H1 (cell line): Measurements from ENCODE around the gene ATP6V0A4. TPM values are rescaled to one million over a fixed set of nuclear protein-coding genes. Genes with fewer than 3 reads are reported as not detected.

Experiments used
- CTCF ChIA-PET: fragments of 300-600 bp; sonication (Branson Sonifier 250); formaldehyde crosslinking; loops from one replicate; lab custom pipeline; 2021; ENCODE audit not compliant: partially characterized antibody; lab: Charles Lee
- POLR2A ChIA-PET: fragments of 300-600 bp; sonication (Branson Sonifier 250); formaldehyde crosslinking; loops from one replicate; lab custom pipeline; 2021; ENCODE audit warnings: inconsistent platforms; ENCODE audit not compliant: partially characterized antibody; lab: Charles Lee
- DNase-seq, 2 experiments: peaks; one replicate each; pipeline versions ENCODE4 v3.0.0 to v3.0.0-alpha.2; 2010 to 2022; ENCODE audit warnings: low spot score in 2 of 2, low read depth in 1 of 2, mixed read lengths in 1 of 2
- FAIRE-seq: peaks from 2 replicates; lab custom pipeline; 2011; peaks lifted over from hg19 to GRCh38; lab: Jason Lieb, UNC
- H2AFZ ChIP-seq: 2 replicates; pipeline ENCODE4 v1.8.1; 2012; ENCODE audit warnings: low read length, inconsistent platforms
- H2AK5ac ChIP-seq: 2 replicates; pipeline ENCODE4 v1.6.1; 2013; ENCODE audit warnings: low read depth, low read length
- H2BK120ac ChIP-seq: replicated peaks from 2 replicates; pipeline ENCODE3; 2013; ENCODE audit warnings: low read depth, low read length, inconsistent platforms
- H2BK12ac ChIP-seq: 2 replicates; pipeline ENCODE4 v1.6.1; 2013; ENCODE audit warnings: low read depth, low read length
- H2BK15ac ChIP-seq: 2 replicates; pipeline ENCODE4 v1.6.1; 2013; ENCODE audit warnings: low read length
- H2BK20ac ChIP-seq: 2 replicates; pipeline ENCODE4 v1.6.1; 2013; ENCODE audit warnings: low read length
- H2BK5ac ChIP-seq: 2 replicates; pipeline ENCODE4 v1.6.1; 2013; ENCODE audit warnings: low read depth, low read length
- H3K14ac ChIP-seq: 2 replicates; pipeline ENCODE4 v1.6.1; 2013; ENCODE audit warnings: inconsistent platforms; ENCODE audit not compliant: insufficient read length
- H3K18ac ChIP-seq: 2 replicates; pipeline ENCODE4 v1.6.1; 2013; ENCODE audit warnings: low read length; ENCODE audit errors: extremely low read depth
- H3K23ac ChIP-seq: 2 replicates; pipeline ENCODE4 v1.6.1; 2013; ENCODE audit warnings: inconsistent platforms; ENCODE audit not compliant: insufficient read length
- H3K23me2 ChIP-seq: 2 replicates; pipeline ENCODE4 v1.6.1; 2013; ENCODE audit warnings: low read depth, low read length
- H3K27ac ChIP-seq: 2 replicates; pipeline ENCODE4 v1.6.1; 2011; ENCODE audit warnings: low read depth, low read length, inconsistent platforms
- H3K27me3 ChIP-seq, 4 experiments: replicated peaks in 1 of 4; 1 replicate in 1 of 4; 2 replicates in 3 of 4; pipeline versions ENCODE4 v1.6.1 to v1.8.1; 2011 to 2013; ENCODE audit warnings: low read length in 3 of 4, mild to moderate bottlenecking in 3 of 4, inconsistent platforms in 2 of 4, mixed read lengths in 2 of 4, moderate library complexity in 1 of 4; ENCODE audit not compliant: control insufficient read depth in 3 of 4, insufficient read depth in 3 of 4; ENCODE audit errors: extremely low read depth in 1 of 4
- H3K36me3 ChIP-seq, 4 experiments: 2 replicates each; pipeline versions ENCODE4 v1.6.1 to v1.8.1; 2011 to 2013; ENCODE audit warnings: mild to moderate bottlenecking in 4 of 4, low read length in 3 of 4, moderate library complexity in 2 of 4, control low read depth in 1 of 4, inconsistent platforms in 1 of 4; ENCODE audit not compliant: insufficient read depth in 4 of 4, control insufficient read depth in 2 of 4
- H3K4ac ChIP-seq: replicated peaks from 2 replicates; pipeline ENCODE3; 2013; ENCODE audit warnings: low read length, low read depth, mixed read lengths, inconsistent platforms; ENCODE audit not compliant: insufficient read length
- H3K4me1 ChIP-seq, 4 experiments: replicated peaks in 1 of 4; 1 replicate in 1 of 4; 2 replicates in 3 of 4; pipeline versions ENCODE4 v1.6.1 to v1.8.1; 2011 to 2013; ENCODE audit warnings: low read length in 3 of 4, inconsistent platforms in 2 of 4, mixed read lengths in 1 of 4; ENCODE audit not compliant: insufficient read depth in 4 of 4, control insufficient read depth in 3 of 4
- H3K4me2 ChIP-seq, 2 experiments: 2 replicates each; pipeline versions ENCODE4 v1.6.1 to v1.8.1; 2011 to 2013; ENCODE audit warnings: low read depth in 2 of 2, low read length in 2 of 2, control low read depth in 1 of 2, inconsistent platforms in 1 of 2, mild to moderate bottlenecking in 1 of 2; ENCODE audit not compliant: insufficient read depth in 1 of 2
- H3K4me3 ChIP-seq, 4 experiments: fragments of 200-600, 300-600 bp in 1 of 4; sonication (generic), shearing (Covaris generic), sonication (Bioruptor Twin) in 1 of 4; 2 replicates each; pipeline versions ENCODE4 v1.5.1 to v1.8.1; 2011 to 2016; ENCODE audit warnings: low read length in 4 of 4, low read depth in 3 of 4, control low read depth in 2 of 4, inconsistent platforms in 2 of 4, mild to moderate bottlenecking in 2 of 4, mixed read lengths in 1 of 4, moderate library complexity in 1 of 4; ENCODE audit not compliant: insufficient read depth in 2 of 4; ENCODE audit errors: extremely low read depth in 1 of 4
- H3K56ac ChIP-seq: replicated peaks from 2 replicates; pipeline ENCODE3; 2013; ENCODE audit warnings: low read depth, mild to moderate bottlenecking, mixed read lengths, low read length, inconsistent platforms; ENCODE audit not compliant: insufficient read length
- H3K79me1 ChIP-seq: 2 replicates; pipeline ENCODE4 v1.6.1; 2013; ENCODE audit warnings: low read depth, low read length, control low read depth
- H3K79me2 ChIP-seq, 2 experiments: 2 replicates each; pipeline versions ENCODE4 v1.6.1 to v1.8.1; 2012 to 2013; ENCODE audit warnings: low read length in 2 of 2, mild to moderate bottlenecking in 2 of 2, inconsistent platforms in 1 of 2; ENCODE audit not compliant: insufficient read depth in 2 of 2, control insufficient read depth in 1 of 2
- H3K9ac ChIP-seq, 4 experiments: replicated peaks in 1 of 4; 1 replicate in 1 of 4; 2 replicates in 3 of 4; pipeline versions ENCODE4 v1.6.1 to v1.8.1; 2011 to 2013; ENCODE audit warnings: low read depth in 3 of 4, low read length in 3 of 4, control low read depth in 2 of 4, mild to moderate bottlenecking in 2 of 4, moderate library complexity in 2 of 4, inconsistent platforms in 1 of 4; ENCODE audit errors: extremely low read depth in 1 of 4
- H3K9me3 ChIP-seq, 2 experiments: 2 replicates each; pipeline versions ENCODE4 v1.6.1 to v1.8.1; 2012 to 2013; ENCODE audit warnings: mild to moderate bottlenecking in 2 of 2, moderate library complexity in 2 of 2, control low read depth in 1 of 2, inconsistent platforms in 1 of 2, low read depth in 1 of 2, low read length in 1 of 2, mixed read lengths in 1 of 2; ENCODE audit not compliant: insufficient read depth in 2 of 2
- H4K20me1 ChIP-seq, 2 experiments: replicated peaks in 1 of 2; 2 replicates each; pipeline versions ENCODE3 to v1.8.1; 2011 to 2013; ENCODE audit warnings: inconsistent platforms in 2 of 2, low read length in 2 of 2, mild to moderate bottlenecking in 1 of 2; ENCODE audit not compliant: insufficient read depth in 2 of 2, control insufficient read depth in 1 of 2
- H4K5ac ChIP-seq: 2 replicates; pipeline ENCODE4 v1.6.1; 2013; ENCODE audit warnings: low read length, low read depth, mixed read lengths, inconsistent platforms; ENCODE audit not compliant: insufficient read length
- H4K8ac ChIP-seq: 2 replicates; pipeline ENCODE4 v1.8.0; 2013; ENCODE audit warnings: mild to moderate bottlenecking, moderate library complexity, low read length, inconsistent platforms; ENCODE audit not compliant: insufficient read depth; ENCODE audit errors: extremely low read depth
- H4K91ac ChIP-seq: replicated peaks from 2 replicates; pipeline ENCODE3; 2013; ENCODE audit warnings: low read length, mixed read lengths, inconsistent platforms; ENCODE audit not compliant: insufficient read length
- BACH1 ChIP-seq: IDR thresholded peaks from 2 replicates; pipeline ENCODE4 v1.6.1; 2012; ENCODE audit warnings: low read length, improper control_type of control experiment
- BCL11A ChIP-seq, 2 experiments: IDR thresholded peaks; one replicate each; pipeline ENCODE4 v1.6.1; 2011; ENCODE audit warnings: low read depth in 2 of 2, low read length in 2 of 2, mild to moderate bottlenecking in 2 of 2
- CEBPB ChIP-seq: IDR thresholded peaks from 2 replicates; pipeline ENCODE4 v1.6.1; 2012; ENCODE audit warnings: low read depth, low read length
- CREB1 ChIP-seq: IDR thresholded peaks from 2 replicates; pipeline ENCODE4 v1.6.1; 2012; ENCODE audit warnings: inconsistent platforms
- EP300 ChIP-seq, 2 experiments: IDR thresholded peaks; 1 replicate in 1 of 2; 2 replicates in 1 of 2; pipeline ENCODE4 v1.6.1; 2011 to 2012; ENCODE audit warnings: low read depth in 2 of 2, low read length in 2 of 2, mild to moderate bottlenecking in 2 of 2, borderline replicate concordance in 1 of 2, inconsistent platforms in 1 of 2, moderate library complexity in 1 of 2
- GABPA ChIP-seq: IDR thresholded peaks from 2 replicates; pipeline ENCODE4 v1.6.1; 2011; ENCODE audit warnings: mild to moderate bottlenecking, low read length, moderate library complexity, borderline replicate concordance; ENCODE audit not compliant: insufficient read depth
- HDAC2 ChIP-seq, 2 experiments: fragments of 300-600 bp in 1 of 2; sonication (generic) in 1 of 2; IDR thresholded peaks; 2 replicates each; pipeline ENCODE4 v1.6.1; 2011 to 2012; ENCODE audit warnings: low read depth in 2 of 2, low read length in 2 of 2, mild to moderate bottlenecking in 2 of 2, moderate library complexity in 2 of 2, borderline replicate concordance in 1 of 2, inconsistent platforms in 1 of 2
- MAFK ChIP-seq: IDR thresholded peaks from 2 replicates; pipeline ENCODE4 v1.6.1; 2012; ENCODE audit warnings: low read depth, mild to moderate bottlenecking, improper control_type of control experiment, low read length
- NRF1 ChIP-seq: IDR thresholded peaks from 2 replicates; pipeline ENCODE4 v1.6.1; 2011; ENCODE audit warnings: mild to moderate bottlenecking, low read depth, low read length, improper control_type of control experiment
- SAP30 ChIP-seq: fragments of 300-600 bp; sonication (generic); IDR thresholded peaks from 2 replicates; pipeline ENCODE4 v1.7.1; 2012; ENCODE audit warnings: low read length, moderate library complexity, mild to moderate bottlenecking, inconsistent platforms; ENCODE audit not compliant: insufficient read depth, insufficient replicate concordance
- SP1 ChIP-seq: IDR thresholded peaks from 2 replicates; pipeline ENCODE4 v1.6.1; 2011; ENCODE audit warnings: low read depth, low read length
- SP2 ChIP-seq: IDR thresholded peaks from 2 replicates; pipeline ENCODE4 v1.6.1; 2012; ENCODE audit warnings: mild to moderate bottlenecking, low read length, inconsistent platforms
- YY1 ChIP-seq: IDR thresholded peaks from 2 replicates; pipeline ENCODE4 v1.6.1; 2011; ENCODE audit warnings: low read depth, mild to moderate bottlenecking, low read length
- WGBS, 2 experiments: shearing (Covaris generic) in 1 of 2; methylation state at CpG; one replicate each; pipeline versions ENCODE4 v1.1.6 to v1.1.7; 2013 to 2015; ENCODE audit warnings: low lambda C conversion rate in 2 of 2, mixed read lengths in 2 of 2, inconsistent platforms in 1 of 2, low coverage in 1 of 2, missing lambda C conversion rate in 1 of 2; ENCODE audit not compliant: insufficient replicate concordance in 2 of 2, insufficient coverage in 1 of 2, insufficient read length in 1 of 2; ENCODE audit errors: extremely low coverage in 1 of 2, missing lambda C conversion rate in 1 of 2; 5-methylcytosine and 5-hydroxymethylcytosine counted together
- polyA plus RNA-seq, 7 experiments: library from polyadenylated mRNA; depleted of rRNA in 3 of 7; stranded (reverse) in 5 of 7; unstranded in 2 of 7; fragments of >200 nt in 5 of 7; fragments of 200-250 nt in 2 of 7; gene quantifications; 1 replicate in 5 of 7; 2 replicates in 1 of 7; 4 replicates in 1 of 7; pipeline versions ENCODE4 v1.2.1 to v1.2.3, GENCODE V29; 2011 to 2013; ENCODE audit warnings: missing spikeins in 2 of 7, mixed read lengths in 2 of 7
- total RNA-seq: library from RNA; stranded (reverse); fragmentation: NEBNext Ultra II Directional; extraction: Animal tissue kit (Norgen Biotek cat#: 25700); gene quantifications from 2 replicates; pipeline ENCODE4 v1.2.1, GENCODE V29; 2021
- TF ChIP-seq, protein P1 (sequence below): IDR thresholded peaks from 2 replicates; pipeline ENCODE4 v1.6.1; 2011; ENCODE audit warnings: low read depth, mild to moderate bottlenecking, low read length; ENCODE audit not compliant: insufficient read depth

ATP6V0A4 gene
- total and polyA plus RNA-seq, 2 of the 8 experiments (the other 6 are each of a cell fraction or from before 2014, with no cell fraction given) = 0.47 to 1.6 TPM

DNA sequence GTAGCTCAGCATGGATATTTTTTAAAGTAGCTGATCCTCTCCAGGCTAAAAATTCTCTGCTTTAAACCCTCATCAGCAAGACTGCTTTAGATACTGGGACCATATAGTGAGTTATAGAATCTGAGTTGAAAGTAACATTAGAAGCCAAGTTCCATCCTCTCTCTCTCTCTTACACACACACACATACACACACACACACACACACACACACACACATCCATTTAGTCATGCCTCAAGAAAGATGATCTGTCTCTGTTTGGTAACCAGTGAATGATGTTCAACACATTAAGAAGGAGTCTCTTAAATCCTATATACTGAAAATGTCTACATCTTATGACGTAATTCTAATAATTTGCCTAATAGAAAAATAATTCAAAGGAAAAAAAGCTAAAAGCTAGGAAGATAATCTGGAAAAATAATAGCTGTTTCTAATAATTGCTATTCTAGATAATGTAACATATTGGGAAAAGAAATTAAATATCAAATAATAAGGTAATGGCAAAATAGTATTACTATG is 16.9 kb upstream of the ATP6V0A4 start:
- Histone ChIP-seq H2BK120ac (no peak overlapping the region), H3K23ac (no peak overlapping the region), H3K4me1 (no peaks in the 10 kb centered on the region), H4K5ac (no peak overlapping the region), H3K18ac (no peak overlapping the region), H3K9ac (no peak overlapping the region), H2BK12ac (no peak overlapping the region), H3K56ac (no peak overlapping the region), H2BK5ac (no peak overlapping the region), H3K36me3 (no peaks in the 10 kb centered on the region), H2AFZ (no peak overlapping the region), H3K9me3 (no peaks in the 10 kb centered on the region), H2BK15ac (no peak overlapping the region), H3K4ac (no peak overlapping the region), H3K79me1 (no peaks in the 10 kb centered on the region), H3K23me2 (no peaks in the 10 kb centered on the region; the same call in 1 of the 2 replicates), H4K20me1 (no peaks in the 10 kb centered on the region), H3K79me2 (no peaks in the 10 kb centered on the region), H2BK20ac (no peak overlapping the region), H3K14ac (no peak overlapping the region), H4K8ac (no peak overlapping the region), H3K27me3 (peaks cover 0 to 1% (median 0%) of the 10 kb centered on the region in 4 experiments; a peak in 1 of 7 replicates), H3K27ac (no peak overlapping the region), H3K4me2 (no peak overlapping the region), H3K4me3 (no peak overlapping the region), H4K91ac (no peak overlapping the region), H2AK5ac (no peak overlapping the region)
- DNase-seq = no peak
- FAIRE-seq = no peak
- ChIA-PET POLR2A (no interaction called here), CTCF (interaction anchor here (0.7 to 2.2 kb wide), 4 partner anchors 18 to 986 kb away, joined by 3 to 5 read pairs (median 3); no protein-coding TSS in a partner anchor)
- 84% methylated on average over 1 of the region's 1 CpG; no CpG with 5 or more reads in 1 of the 2 experiments for WGBS, 2 experiments
- TF ChIP-seq BACH1 (no peak), EP300 (IDR thresholded peaks at IDR 0.05; ENCODE audit: borderline replicate concordance in 1 of 2, low read depth in 2 of 2, low read length in 2 of 2) (no peak), CREB1 (no peak), SAP30 (no peak), MAFK (no peak), GABPA (no peak), NRF1 (no peak), SP1 (no peak), YY1 (no peak), CEBPB (no peak), SP2 (no peak), HDAC2 (IDR thresholded peaks at IDR 0.05; ENCODE audit: borderline replicate concordance in 1 of 2, low read depth in 2 of 2, low read length in 2 of 2) (no peak), BCL11A (IDR thresholded peaks at IDR 0.05; ENCODE audit: low read depth in 2 of 2, low read length in 2 of 2) (no peak)
- TF ChIP-seq, protein P1, sequence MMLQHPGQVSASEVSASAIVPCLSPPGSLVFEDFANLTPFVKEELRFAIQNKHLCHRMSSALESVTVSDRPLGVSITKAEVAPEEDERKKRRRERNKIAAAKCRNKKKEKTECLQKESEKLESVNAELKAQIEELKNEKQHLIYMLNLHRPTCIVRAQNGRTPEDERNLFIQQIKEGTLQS = no peak
